Muscle layer of colon (tissue), 2 donors: ENCODE results near the gene MAK.
"Not testable (repeated sequence)": the region's sequence is repeated elsewhere in the genome, so short reads cannot be mapped to it uniquely, and the experiment has no call there.

Source experiments
- H3K27ac ChIP-seq: one replicate; pipeline ENCODE4 v1.7.0; 2013; ENCODE audit warnings: low read depth, mild to moderate bottlenecking, low read length, moderate library complexity
- H3K27me3 ChIP-seq, 2 donors: one replicate each; pipeline ENCODE4 v1.7.0; 2013; ENCODE audit warnings: low read length in 2 of 2, mild to moderate bottlenecking in 2 of 2; ENCODE audit not compliant: insufficient read depth in 2 of 2, control insufficient read depth in 1 of 2
- H3K36me3 ChIP-seq: one replicate; pipeline ENCODE4 v1.7.0; 2013; ENCODE audit warnings: mild to moderate bottlenecking, low read length; ENCODE audit not compliant: insufficient read depth
- H3K4me1 ChIP-seq: one replicate; pipeline ENCODE4 v1.7.0; 2013; ENCODE audit warnings: mild to moderate bottlenecking, low read length; ENCODE audit not compliant: insufficient read depth
- H3K4me3 ChIP-seq, 2 donors: one replicate each; pipeline ENCODE4 v1.7.0; 2013; ENCODE audit warnings: low read length in 2 of 2, low read depth in 1 of 2, mild to moderate bottlenecking in 1 of 2, moderate library complexity in 1 of 2
- H3K9ac ChIP-seq: one replicate; pipeline ENCODE4 v1.7.0; 2013; ENCODE audit warnings: low read length
- H3K9me3 ChIP-seq: one replicate; pipeline ENCODE4 v1.7.0; 2013; ENCODE audit warnings: mild to moderate bottlenecking, low read length
- donor health status: abdominal sarcoma.
- donor health status: Adenocarcinoma of cecum.

Gene MAK

DNA sequence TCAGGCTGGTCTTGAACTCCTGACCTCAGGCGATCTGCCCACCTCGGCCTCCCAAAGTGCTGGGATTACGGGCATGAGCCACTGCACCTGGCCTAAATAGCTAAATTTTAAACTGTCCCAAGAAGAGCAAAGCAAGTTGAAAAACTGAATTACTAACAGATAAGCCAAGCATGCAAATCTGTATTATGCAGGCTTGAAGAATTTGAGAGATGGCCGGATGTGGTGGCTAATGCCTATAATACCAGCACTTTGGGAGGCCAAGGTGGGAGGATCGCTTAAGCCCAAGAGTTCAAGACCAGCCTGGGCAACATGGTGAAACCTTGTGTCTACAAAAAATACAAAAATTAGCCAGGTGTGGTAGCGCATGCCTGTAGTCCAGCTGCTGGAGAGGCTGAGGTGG lies 24.2 kb downstream of the MAK start:
- H3K36me3 ChIP-seq, H3K27ac ChIP-seq, H3K4me1 ChIP-seq, H3K4me3 ChIP-seq, H3K9ac ChIP-seq, H3K27me3 ChIP-seq, H3K9me3 ChIP-seq: not testable (repeated sequence)

DNA sequence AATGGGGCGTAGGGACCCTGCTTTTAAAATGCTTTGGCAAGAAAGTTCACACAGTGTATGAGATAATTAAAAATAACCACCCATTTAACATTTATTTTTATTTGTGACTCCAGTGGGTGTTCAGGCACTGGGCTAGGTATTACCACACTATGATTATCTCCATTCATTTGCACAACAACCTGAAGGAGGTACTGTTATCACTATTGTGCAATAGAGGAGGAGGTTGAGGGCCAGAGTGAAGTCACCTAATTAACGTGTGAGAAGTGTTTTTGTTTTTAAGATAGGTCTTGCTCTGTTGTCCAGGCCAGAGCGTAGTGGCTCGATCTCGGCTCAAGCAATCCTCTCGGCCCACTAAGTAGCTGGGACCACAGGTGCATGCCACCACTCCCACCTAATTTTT lies 29.2 kb downstream of the MAK start:
- no peak overlapping the region for H3K27ac ChIP-seq
- H3K36me3 ChIP-seq: no peaks in the 10 kb centered on the region
- H3K4me3 ChIP-seq: no peak overlapping the region
- no peak overlapping the region for H3K9ac ChIP-seq
- no peaks in the 10 kb centered on the region for H3K4me1 ChIP-seq
- no peaks in the 10 kb centered on the region for H3K9me3 ChIP-seq
- no peaks in the 10 kb centered on the region for H3K27me3 ChIP-seq

DNA sequence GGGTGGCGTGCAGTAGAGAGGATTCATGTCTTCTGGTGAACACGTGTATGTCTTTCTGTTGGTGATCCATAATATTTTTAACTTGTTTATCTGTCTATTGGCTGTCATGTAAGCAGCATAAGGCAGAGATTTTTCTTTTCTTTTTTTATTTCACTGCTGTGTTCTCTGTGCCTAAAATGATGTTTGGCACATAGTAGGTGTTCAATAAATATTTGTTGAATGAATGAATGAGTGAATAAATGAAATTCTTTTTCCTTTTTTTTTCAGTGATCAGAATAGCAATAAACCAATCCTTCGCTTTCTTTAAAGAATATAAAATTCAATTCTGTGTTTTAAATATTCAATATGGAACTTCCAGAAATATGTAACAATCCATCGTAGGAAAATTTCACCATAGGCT lies 30.0 kb downstream of the MAK start:
- H3K9me3 ChIP-seq: no peaks in the 10 kb centered on the region
- H3K9ac ChIP-seq: no peak overlapping the region
- H3K27ac ChIP-seq: no peak overlapping the region
- no peaks in the 10 kb centered on the region for H3K27me3 ChIP-seq
- no peak overlapping the region for H3K4me3 ChIP-seq
- no peaks in the 10 kb centered on the region for H3K4me1 ChIP-seq
- no peaks in the 10 kb centered on the region for H3K36me3 ChIP-seq

DNA sequence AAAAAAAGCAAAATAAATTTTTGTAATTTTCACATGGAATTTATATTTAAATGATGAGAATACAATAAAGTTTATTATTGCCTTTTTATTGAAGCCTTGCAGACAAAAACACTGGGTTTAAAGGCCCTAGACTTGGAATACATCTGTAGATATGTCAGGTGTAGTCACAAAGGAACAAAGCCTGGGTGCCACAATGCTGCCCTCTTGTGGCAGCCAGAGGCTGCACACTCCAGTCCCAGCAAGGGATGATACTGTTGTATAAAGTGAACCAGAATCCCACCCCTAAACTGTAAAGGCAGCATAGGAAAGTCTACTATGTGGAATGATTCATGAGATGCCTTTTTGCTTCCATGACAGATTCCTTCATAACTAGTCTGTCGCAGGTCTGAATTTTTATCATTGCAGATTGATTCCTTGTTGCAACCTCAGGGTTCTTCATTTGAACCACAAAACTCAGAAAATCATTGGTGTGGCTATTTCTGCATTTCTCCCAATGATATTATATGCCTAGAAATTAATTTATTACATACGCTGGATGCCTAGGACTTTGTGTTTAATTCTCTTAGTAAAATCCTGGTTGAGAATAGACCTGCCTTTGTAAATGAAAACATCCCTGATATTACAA lies 37.0 kb downstream of the MAK start:
- Histone ChIP-seq H3K4me3 (no peak overlapping the region), H3K27ac (no peak overlapping the region), H3K4me1 (no peaks in the 10 kb centered on the region), H3K27me3 (no peaks in the 10 kb centered on the region), H3K36me3 (no peaks in the 10 kb centered on the region), H3K9me3 (no peaks in the 10 kb centered on the region), H3K9ac (no peak overlapping the region)

DNA sequence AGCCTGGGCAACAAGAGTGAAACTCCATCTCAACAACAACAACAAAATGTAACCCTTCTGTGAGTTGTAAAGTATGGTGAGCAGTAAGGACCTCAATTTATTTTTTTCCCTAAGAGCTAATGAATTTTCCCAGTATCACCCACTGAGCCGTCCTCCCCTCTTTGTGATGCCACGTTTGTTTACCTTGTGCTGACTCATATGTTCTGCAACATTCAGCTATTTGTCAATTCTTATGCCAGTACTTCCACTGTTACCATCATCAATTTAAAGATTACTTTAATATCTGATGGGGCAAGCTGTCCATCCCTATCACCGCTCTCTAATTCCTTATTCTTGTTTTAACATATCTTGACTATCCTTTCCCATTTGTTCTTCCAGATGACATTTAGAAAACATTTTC lies 37.5 kb downstream of the MAK start:
- H3K9ac ChIP-seq: no peak overlapping the region
- no peaks in the 10 kb centered on the region for H3K4me1 ChIP-seq
- H3K27me3 ChIP-seq: no peaks in the 10 kb centered on the region
- no peak overlapping the region for H3K4me3 ChIP-seq
- H3K36me3 ChIP-seq: no peaks in the 10 kb centered on the region
- H3K9me3 ChIP-seq: no peaks in the 10 kb centered on the region
- H3K27ac ChIP-seq: no peak overlapping the region

DNA sequence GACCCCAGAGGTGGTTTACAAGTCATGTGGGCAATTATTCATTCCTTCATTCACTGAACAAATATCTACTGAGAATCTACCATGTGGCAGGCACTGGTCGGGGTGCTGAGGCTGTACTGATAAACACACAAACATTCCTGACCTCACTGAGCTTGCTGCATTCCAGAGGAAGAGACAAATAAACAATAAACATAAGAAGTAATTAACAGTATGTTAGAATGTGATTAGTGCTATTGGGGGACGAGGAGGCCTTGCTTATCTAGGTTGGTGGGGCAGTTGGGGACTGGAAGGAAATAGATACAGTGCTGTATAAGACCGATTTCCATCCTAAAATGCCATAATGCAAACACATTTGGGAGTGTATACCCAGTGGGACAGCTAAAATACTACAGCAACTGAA lies 44.1 kb downstream of the MAK start:
- H3K9ac ChIP-seq: no peak overlapping the region
- H3K9me3 ChIP-seq: no peaks in the 10 kb centered on the region
- no peak overlapping the region for H3K27ac ChIP-seq
- no peaks in the 10 kb centered on the region for H3K36me3 ChIP-seq
- no peaks in the 10 kb centered on the region for H3K27me3 ChIP-seq
- no peak overlapping the region for H3K4me3 ChIP-seq
- H3K4me1 ChIP-seq: no peaks in the 10 kb centered on the region

DNA sequence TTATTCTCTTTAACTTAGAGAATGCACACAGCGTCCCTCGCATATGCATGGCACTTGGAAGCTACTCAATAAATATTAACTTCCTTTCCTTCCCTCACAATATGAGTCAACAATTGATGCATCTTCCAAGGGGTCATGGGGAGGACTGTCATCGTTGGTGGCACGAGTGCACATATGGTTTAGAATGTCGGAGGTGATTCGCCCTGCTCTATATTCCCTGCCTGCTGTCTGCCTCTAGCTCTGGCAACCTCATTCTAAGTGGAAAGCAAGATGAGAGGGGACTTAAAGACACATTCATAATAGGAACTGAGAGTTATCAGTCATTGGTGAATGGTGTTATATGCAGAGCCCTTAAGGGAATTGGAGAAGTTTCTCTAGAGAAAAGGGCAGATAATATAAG lies 44.6 kb downstream of the MAK start:
- no peaks in the 10 kb centered on the region for H3K4me1 ChIP-seq
- H3K9me3 ChIP-seq: no peaks in the 10 kb centered on the region
- no peaks in the 10 kb centered on the region for H3K36me3 ChIP-seq
- H3K27ac ChIP-seq: no peak overlapping the region
- H3K27me3 ChIP-seq: no peaks in the 10 kb centered on the region
- no peak overlapping the region for H3K9ac ChIP-seq
- no peak overlapping the region for H3K4me3 ChIP-seq

DNA sequence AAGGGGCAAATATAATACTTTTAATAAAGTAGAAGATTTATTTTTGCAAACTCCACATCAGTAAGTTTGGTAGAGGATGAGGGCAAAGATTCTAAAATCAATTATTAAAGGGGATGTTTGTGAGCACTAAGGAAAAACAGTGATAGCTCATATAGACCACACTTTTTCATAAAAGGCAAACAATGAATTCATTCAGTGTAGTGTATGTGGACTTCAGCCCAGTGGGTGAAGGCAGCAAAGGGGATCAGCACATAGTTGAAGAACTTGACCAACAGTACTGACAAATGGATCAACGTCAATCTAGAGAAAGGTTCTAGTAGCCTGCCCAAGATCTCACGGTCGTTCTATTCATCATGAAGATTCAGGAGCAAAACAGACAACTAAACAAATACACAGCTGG lies 45.3 kb downstream of the MAK start:
- Histone ChIP-seq H3K27me3 (no peaks in the 10 kb centered on the region), H3K9ac (no peak overlapping the region), H3K4me3 (no peak overlapping the region), H3K9me3 (no peaks in the 10 kb centered on the region), H3K4me1 (no peaks in the 10 kb centered on the region), H3K36me3 (no peaks in the 10 kb centered on the region), H3K27ac (no peak overlapping the region)

DNA sequence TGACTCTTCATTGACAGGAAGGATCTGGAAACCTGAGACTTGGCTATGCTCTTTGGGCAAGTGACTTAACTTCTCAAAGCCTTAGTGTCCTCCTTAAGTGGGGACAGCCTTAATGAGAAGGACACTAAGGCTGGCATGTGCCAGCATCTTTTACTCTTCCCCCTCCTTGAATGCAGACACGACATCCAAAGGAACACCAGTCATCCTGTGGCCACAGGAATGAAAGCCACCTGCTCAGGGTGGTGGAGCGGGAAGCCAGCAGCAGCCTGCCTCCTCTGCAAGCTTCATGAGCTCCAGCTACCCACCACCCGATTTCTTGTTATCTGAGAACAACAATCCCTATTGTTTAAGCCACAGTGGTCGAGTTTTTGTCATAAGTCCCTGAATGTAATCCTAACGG lies 46.2 kb downstream of the MAK start:
- Histone ChIP-seq H3K4me3 (no peak overlapping the region), H3K9me3 (no peaks in the 10 kb centered on the region), H3K27me3 (no peaks in the 10 kb centered on the region)

DNA sequence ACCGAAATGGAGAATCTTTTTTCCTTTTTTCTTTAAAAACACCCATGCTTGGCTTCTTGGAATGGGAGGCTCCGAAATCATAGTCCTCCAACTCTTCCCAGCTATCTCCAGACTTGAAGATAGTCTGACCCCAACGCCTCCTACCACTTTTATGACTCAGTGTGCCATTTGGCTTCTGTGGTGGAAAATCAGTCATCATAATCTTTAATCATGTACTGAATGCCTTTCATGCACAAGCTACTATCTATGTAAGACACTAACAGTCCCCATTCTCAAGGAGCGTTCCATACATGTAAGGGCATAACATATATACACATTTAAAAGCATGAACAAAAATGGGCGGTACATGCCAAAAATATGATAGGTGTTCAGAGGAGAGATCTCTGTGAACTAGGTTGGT lies 46.7 kb downstream of the MAK start:
- Histone ChIP-seq H3K27ac (no peak overlapping the region), H3K9me3 (no peaks in the 10 kb centered on the region), H3K4me1 (no peaks in the 10 kb centered on the region), H3K27me3 (no peaks in the 10 kb centered on the region), H3K9ac (no peak overlapping the region), H3K36me3 (no peaks in the 10 kb centered on the region), H3K4me3 (no peak overlapping the region)

More for the DNA sequence above, 46.2 kb downstream of the MAK start:
- Histone ChIP-seq H3K36me3 (no peaks in the 10 kb centered on the region), H3K4me1 (no peaks in the 10 kb centered on the region), H3K9ac (no peak overlapping the region), H3K27ac (no peak overlapping the region)

DNA sequence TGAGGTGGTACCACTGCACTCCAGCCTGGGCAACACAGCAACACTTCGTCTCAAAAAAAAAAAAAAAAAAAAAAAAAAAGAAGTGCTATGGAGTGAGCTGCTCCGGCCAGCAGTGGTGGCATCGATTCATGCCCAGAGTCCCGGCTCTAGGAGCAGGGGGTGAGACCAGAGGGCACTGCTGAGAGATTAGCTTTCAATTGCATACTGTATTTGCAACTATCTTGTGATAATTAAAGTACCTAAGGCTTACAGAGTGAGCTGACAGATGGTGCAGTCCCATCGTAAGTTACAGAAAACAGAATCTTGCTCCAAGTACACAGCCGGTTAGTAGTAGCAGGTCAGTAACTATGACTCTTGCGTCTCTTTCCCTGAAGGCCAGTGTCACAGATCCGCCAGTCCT lies 59.3 kb downstream of the MAK start:
- H3K9me3 ChIP-seq: no peaks in the 10 kb centered on the region
- no peak overlapping the region for H3K27ac ChIP-seq
- no peaks in the 10 kb centered on the region for H3K27me3 ChIP-seq
- H3K4me3 ChIP-seq: no peak overlapping the region
- H3K36me3 ChIP-seq: peaks cover 21% of the 10 kb centered on the region
- no peaks in the 10 kb centered on the region for H3K4me1 ChIP-seq
- H3K9ac ChIP-seq: no peak overlapping the region

DNA sequence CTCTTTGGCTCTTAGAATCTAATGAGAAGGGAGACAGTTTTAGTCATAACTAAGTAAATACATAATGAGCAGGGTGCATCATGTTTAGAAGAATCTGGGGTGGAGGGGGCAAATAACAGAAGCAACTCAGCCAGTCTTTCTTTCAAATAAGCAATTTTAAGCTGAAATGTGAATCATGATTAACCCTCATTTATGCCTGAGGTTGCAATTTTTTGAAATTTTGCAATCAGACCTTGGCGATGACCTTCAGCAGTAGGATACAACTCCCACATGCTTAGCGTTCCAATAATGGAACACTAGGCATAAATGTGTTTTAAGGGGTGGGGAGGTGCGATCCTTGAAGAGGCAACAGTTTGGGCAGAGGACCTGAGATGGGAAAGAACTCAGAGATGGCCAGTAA lies 60.1 kb downstream of the MAK start:
- no peaks in the 10 kb centered on the region for H3K9me3 ChIP-seq
- H3K9ac ChIP-seq: no peak overlapping the region
- no peak overlapping the region for H3K27ac ChIP-seq
- H3K27me3 ChIP-seq: no peaks in the 10 kb centered on the region
- peaks cover 19% of the 10 kb centered on the region for H3K36me3 ChIP-seq
- H3K4me1 ChIP-seq: no peaks in the 10 kb centered on the region
- no peak overlapping the region for H3K4me3 ChIP-seq
